Activated T-helper 2 cell treated with anti-CD3 and anti-CD28 coated beads, Interferon-gamma antibody, Interleukin-2, Interleukin-4, amounts not matched to agents 10 μg/mL and 5 μg/mL and 100 μg/mL, durations not matched to agents 14 hours and 24 hours and 36 hours (primary cell): ENCODE data around the gene AHDC1. TPM values are rescaled to one million over a fixed set of nuclear protein-coding genes. Genes with fewer than 3 reads are reported as not detected.
"Not testable (repeated sequence)": the region's sequence is repeated elsewhere in the genome, so short reads cannot be mapped to it uniquely, and the experiment has no call there.

Experiments
- DNase-seq: peaks from one replicate; pipeline ENCODE4 v3.0.0; 2021; ENCODE audit warnings: low spot score
- H3K27ac Mint-ChIP-seq: one replicate; pipeline ENCODE4 v1.8.0; 2021; ENCODE audit warnings: mixed read lengths
- H3K27me3 Mint-ChIP-seq: one replicate; pipeline ENCODE4 v1.8.0; 2021; ENCODE audit warnings: low read depth, mixed read lengths
- H3K36me3 Mint-ChIP-seq: one replicate; pipeline ENCODE4 v1.8.0; 2021; ENCODE audit warnings: low read depth, mixed read lengths
- H3K4me1 Mint-ChIP-seq: one replicate; pipeline ENCODE4 v1.8.0; 2021; ENCODE audit warnings: low read depth, mixed read lengths
- H3K4me3 Mint-ChIP-seq: one replicate; pipeline ENCODE4 v1.8.0; 2021; ENCODE audit warnings: low read depth, mild to moderate bottlenecking, moderate library complexity, mixed read lengths
- H3K9me3 Mint-ChIP-seq: one replicate; pipeline ENCODE4 v1.8.0; 2021; ENCODE audit warnings: mixed read lengths
- intact Hi-C: fragments of 100-400 bp; cut with micrococcal nuclease; formaldehyde crosslinking; loops from one replicate; pipeline ENCODE4 v1.15.1; 2023
- total RNA-seq: library from RNA; stranded (reverse); gene quantifications from 2 replicates; pipeline ENCODE4 v1.2.3, GENCODE V29; 2022

The AHDC1 gene
- total RNA-seq, 1 donor from 2014 or later = 29.3 TPM

DNA sequence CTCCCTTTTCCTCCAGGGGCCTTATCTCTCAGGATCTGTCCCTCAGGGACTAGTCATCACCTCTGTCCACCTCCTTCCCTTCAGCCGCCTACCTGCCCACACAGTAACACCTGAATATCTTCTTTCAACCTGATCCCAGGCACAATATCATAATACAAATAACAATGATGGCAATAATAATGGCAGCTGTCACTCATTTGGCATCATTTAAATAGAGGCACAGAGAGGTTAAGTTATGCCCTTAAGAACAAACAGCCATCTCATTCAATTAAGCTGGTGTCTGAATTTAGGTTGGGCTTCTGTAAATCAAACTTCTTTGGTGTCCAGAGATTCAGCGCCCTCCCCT lies 47.5 kb downstream of the AHDC1 start:
- Mint-ChIP-seq H3K36me3 (peaks cover 5% of the 10 kb centered on the region), H3K27me3 (no peaks in the 10 kb centered on the region), H3K4me1 (peaks cover 24% of the 10 kb centered on the region), H3K27ac (peak overlapping the region; percentile 76), H3K4me3 (peak overlapping the region; percentile 11), H3K9me3 (no peaks in the 10 kb centered on the region)
- DNase-seq = no peak
- intact Hi-C loops = loop anchor here (1.0 to 5.0 kb wide), 3 partner anchors 34 to 106 kb away; no protein-coding TSS in a partner anchor

DNA sequence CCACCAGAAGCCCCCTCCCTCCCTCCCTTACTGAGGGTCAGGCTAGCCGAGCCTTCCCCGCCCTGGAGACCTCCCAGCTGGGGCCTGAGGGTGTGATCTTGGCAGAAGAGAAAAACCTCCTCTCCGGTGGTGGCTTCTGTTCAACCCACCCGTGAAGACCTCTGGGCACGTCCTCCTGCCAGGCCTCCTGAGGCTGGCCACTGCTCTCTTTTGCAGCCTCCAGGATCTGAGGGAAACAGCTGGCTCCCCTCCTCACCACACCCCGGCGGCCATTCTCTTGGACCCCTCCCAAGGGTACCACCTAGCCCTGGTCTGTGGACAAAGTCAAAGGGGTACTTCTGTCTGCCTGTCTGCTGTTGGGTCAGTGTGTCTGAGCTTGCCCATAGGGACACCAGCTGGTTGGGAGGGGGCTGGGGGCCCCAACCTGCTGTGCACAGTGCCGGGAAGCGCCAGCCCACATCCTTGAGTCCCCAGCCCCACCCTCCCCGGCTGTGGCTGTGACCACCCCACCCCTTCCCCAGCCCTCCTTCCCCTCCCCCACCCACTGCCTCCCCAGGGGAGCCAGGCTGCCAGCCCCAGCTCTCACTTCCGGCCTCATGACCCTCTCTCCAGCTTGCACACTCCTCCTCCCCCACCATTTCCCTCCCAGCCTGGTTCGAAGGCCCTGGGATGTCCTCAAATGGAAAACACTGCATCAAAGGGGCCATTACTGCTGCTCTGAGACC lies 48.1 kb downstream of the AHDC1 start:
- H3K27ac Mint-ChIP-seq = peak overlapping the region; percentile 76
- intact Hi-C loops = loop anchor here (1.0 to 5.0 kb wide), 3 partner anchors 34 to 107 kb away; no protein-coding TSS in a partner anchor
- no peaks in the 10 kb centered on the region for H3K27me3 Mint-ChIP-seq
- H3K36me3 Mint-ChIP-seq = peaks cover 5% of the 10 kb centered on the region
- peaks cover 24% of the 10 kb centered on the region for H3K4me1 Mint-ChIP-seq
- no peaks in the 10 kb centered on the region for H3K9me3 Mint-ChIP-seq
- no peak overlapping the region for H3K4me3 Mint-ChIP-seq
- DNase-seq = peak; percentile 23

DNA sequence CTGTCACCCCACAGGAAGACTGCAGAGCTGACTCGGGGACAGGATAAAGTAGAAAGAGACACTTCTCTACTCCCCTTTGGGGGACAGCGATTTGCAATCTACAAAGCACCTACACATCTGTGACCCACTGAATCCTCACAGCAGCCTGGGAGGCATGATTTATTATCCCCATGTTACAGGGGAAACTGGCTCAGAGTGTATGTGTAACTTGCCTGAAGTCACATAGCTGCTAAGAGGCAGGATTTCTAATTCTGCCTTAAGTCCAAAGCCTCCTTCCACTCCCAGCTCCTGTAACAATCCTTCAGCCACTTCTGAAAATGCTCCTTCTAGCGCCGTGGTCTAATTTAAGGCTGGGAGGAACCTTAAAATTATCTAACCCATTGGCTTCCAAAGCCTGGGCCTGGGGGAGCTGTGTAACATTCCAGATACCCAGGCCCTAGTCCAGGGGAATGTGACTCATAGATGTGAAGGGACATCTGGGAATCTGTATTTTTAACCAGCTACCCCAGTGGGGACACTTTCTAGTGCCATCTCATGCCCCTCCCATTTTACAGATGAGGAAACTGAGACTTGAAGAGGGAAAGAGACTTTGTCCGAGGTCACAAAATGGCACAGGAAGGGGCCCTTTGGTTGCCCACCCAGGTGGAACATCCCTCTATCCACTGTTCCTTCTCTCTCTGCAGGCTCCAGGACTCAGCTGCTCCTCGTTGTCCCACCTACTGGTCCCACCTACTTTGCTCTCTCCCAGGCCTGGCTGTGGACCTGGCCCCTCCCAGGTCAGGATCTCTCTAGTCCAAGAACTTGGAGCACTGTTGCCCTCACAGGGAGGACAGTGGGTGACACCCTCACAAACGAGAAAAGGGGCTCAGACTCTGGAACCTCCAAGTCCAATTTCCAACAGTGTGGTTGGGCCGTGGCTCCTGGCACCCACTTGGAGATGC lies 48.9 kb downstream of the AHDC1 start:
- DNase-seq = no peak
- no peaks in the 10 kb centered on the region for H3K9me3 Mint-ChIP-seq
- H3K4me3 Mint-ChIP-seq = no peak overlapping the region
- H3K27me3 Mint-ChIP-seq = no peaks in the 10 kb centered on the region
- peak overlapping the region; percentile 52 for H3K27ac Mint-ChIP-seq
- H3K4me1 Mint-ChIP-seq = peaks cover 24% of the 10 kb centered on the region
- intact Hi-C loops = loop anchor here (5.0 kb wide), 1 partner anchor 33 kb away; no protein-coding TSS in a partner anchor
- H3K36me3 Mint-ChIP-seq = peaks cover 5% of the 10 kb centered on the region

DNA sequence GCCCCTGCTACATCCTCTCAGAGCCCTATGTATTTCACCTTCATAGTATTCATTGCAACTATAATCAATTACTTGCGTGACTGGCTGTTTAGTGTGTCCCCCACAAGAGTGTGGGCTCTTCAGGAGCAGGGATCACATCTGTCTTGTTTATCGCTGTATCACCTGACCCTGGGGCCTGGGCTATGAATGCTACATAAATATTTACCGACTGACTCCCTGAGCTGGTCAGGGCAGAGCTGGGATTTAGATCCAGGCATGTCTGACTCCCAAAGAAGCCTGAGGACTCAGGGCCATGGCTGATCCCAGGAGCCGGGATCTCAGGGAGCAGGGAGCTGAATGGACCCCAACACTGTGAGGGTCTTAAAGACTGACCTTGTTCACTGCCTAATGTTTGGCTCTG lies 49.7 kb downstream of the AHDC1 start:
- Mint-ChIP-seq H3K27me3 (no peaks in the 10 kb centered on the region), H3K4me3 (no peak overlapping the region), H3K9me3 (no peaks in the 10 kb centered on the region), H3K27ac (peak overlapping the region; percentile 42), H3K36me3 (peaks cover 5% of the 10 kb centered on the region), H3K4me1 (peaks cover 24% of the 10 kb centered on the region)
- intact Hi-C loops = no loop called here
- DNase-seq = no peak

DNA sequence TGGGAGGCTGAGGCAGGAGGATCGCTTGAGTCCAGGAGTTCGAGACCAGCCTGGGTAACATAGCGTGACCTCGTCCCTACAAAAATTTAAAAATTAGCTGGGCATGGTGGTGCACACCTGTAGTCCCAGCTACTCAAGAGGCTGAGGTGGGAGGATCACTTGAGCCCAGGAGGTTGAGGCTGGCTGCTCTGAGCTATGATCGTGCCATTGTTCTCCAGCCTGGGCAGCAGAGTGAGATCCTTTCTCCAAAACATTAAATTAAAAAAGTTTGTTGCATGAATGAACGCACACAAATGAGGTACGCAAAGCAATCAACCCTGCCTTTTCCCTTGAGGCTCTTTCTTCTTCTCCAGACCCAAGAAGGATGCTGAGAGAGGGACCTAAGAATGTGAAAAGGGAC lies 50.1 kb downstream of the AHDC1 start:
- H3K36me3 Mint-ChIP-seq, H3K27me3 Mint-ChIP-seq, H3K9me3 Mint-ChIP-seq, DNase-seq, intact Hi-C loops, H3K4me3 Mint-ChIP-seq: not testable (repeated sequence)
- Mint-ChIP-seq H3K27ac (peak overlapping the region; percentile 42), H3K4me1 (peaks cover 24% of the 10 kb centered on the region)

DNA sequence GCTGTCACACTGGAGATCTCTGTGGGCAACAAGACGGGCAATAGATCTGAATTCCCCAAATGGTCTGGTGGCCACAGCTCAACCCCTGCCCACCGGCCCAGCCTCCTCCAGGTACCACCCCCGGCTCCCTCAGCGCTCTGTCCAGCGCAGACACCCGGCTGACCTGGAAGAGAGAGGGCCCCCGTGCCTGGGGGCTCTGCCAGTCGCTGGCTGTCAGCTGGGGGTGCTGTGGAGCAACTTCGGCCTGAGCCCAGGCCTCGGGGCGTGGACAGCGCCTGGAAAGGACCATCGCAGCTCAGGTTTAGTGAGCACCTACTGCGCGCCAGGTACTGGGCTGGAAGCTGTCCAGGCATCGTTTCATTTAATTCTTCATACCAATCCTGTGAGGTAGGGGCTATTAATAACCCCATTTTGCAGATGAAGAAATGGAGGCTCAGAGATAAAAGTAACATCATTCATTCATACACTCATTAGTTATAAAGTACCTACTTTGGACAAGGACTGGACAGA lies 51.0 kb downstream of the AHDC1 start:
- no peak for DNase-seq
- H3K4me3 Mint-ChIP-seq = no peak overlapping the region
- intact Hi-C loops = no loop called here
- H3K4me1 Mint-ChIP-seq = peaks cover 24% of the 10 kb centered on the region
- no peaks in the 10 kb centered on the region for H3K27me3 Mint-ChIP-seq
- peaks cover 5% of the 10 kb centered on the region for H3K36me3 Mint-ChIP-seq
- no peaks in the 10 kb centered on the region for H3K9me3 Mint-ChIP-seq
- no peak overlapping the region for H3K27ac Mint-ChIP-seq

DNA sequence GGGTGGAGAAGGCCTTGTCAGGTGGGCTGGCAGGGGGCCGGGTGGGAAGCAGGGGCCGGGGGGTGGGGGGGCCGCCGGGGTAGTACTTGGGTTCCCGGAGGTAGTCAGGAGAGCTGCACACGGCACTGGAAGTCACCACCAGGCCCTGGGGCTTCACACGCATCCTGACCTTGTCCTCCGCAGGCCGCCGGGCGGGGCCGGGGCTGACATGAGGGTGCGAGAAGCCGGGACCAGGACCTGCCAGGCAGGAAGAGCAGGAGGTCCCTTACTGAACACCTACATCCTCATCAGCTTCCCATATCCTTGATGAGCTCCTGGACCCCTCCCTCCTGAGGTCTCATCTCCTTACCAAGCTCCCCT lies 52.0 kb downstream of the AHDC1 start:
- intact Hi-C loops = no loop called here
- no peak for DNase-seq
- Mint-ChIP-seq H3K4me1 (peaks cover 17% of the 10 kb centered on the region), H3K27me3 (no peaks in the 10 kb centered on the region), H3K27ac (no peak overlapping the region), H3K4me3 (no peak overlapping the region), H3K9me3 (no peaks in the 10 kb centered on the region), H3K36me3 (peaks cover 8% of the 10 kb centered on the region)

DNA sequence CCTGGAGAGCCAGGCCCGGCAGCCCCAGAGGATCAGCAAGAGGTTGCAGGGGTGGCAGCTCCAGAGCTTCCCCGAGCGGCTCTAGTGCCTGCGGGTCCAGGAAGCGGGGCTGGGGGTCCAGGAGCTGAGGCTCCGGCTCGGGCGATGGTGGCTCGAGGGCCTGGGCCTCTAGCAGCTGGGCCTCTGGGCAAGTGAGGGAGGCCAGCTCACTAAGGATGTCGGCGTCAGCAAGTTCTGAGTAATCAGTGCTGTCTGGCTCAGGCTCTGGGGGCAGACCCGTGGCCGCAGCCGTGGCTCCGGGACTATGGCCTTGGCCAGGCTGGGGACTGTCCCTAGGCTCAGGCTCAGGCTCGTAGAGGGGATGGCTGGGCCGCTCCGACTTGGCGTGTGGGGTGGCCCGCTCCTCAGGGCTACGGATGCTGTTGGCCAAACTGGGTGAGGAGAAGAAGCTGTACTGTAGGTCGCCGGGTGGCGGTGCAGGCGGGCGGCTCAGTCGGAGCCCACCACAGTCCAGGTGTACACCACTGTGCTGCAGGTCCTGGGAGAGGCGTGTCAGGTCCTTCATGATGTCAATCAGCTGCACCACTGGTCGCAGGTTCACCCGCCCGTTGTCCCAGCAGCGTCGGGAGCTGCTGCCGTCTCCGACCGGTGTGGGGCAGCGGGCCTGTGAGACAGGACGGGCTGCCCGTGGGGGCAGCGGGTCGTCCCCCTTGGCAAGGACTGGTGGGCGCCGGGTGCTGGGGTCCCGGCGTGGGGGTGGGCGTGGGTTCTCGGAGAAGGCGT lies 52.6 kb downstream of the AHDC1 start:
- H3K9me3 Mint-ChIP-seq = no peaks in the 10 kb centered on the region
- no peak overlapping the region for H3K27ac Mint-ChIP-seq
- H3K36me3 Mint-ChIP-seq = peaks cover 12% of the 10 kb centered on the region
- DNase-seq = no peak
- peaks cover 12% of the 10 kb centered on the region for H3K4me1 Mint-ChIP-seq
- no peaks in the 10 kb centered on the region for H3K27me3 Mint-ChIP-seq
- intact Hi-C loops = no loop called here
- no peak overlapping the region for H3K4me3 Mint-ChIP-seq

DNA sequence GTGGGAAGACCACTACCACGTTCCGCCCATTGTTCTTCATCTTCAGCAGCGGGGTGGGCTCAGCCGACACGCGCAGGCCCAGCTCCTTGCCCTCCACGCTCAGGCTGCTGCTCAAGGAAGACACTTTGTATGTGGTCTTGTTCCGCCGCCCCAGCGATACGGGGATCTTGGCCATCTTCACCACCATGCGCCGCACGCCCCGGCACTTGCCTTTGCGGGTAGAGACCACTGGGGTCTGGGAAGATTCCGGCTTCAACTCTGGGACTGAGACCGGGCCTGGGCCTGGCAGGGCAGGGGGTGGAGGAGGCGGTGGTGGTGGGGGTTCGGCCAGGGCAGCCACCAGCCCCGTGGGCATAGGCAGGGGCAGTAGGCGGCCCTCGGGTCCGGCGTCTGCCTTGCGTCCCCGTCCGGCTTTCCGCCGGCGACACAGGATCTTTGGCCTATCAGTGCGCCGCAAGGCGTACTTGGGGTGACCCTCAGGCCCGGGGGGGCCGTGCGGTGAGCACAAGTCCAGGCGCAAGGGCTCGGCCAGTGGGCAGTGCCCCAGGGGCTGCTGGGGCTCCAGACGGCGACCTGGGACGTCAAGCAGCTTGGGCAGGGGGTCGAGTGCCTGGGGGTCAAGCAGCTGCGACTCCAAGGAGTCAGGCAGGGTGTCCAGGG lies 53.3 kb downstream of the AHDC1 start:
- peaks cover 6% of the 10 kb centered on the region for H3K4me1 Mint-ChIP-seq
- no peak overlapping the region for H3K4me3 Mint-ChIP-seq
- H3K27ac Mint-ChIP-seq = no peak overlapping the region
- H3K9me3 Mint-ChIP-seq = no peaks in the 10 kb centered on the region
- intact Hi-C loops = no loop called here
- H3K36me3 Mint-ChIP-seq = peaks cover 12% of the 10 kb centered on the region
- no peaks in the 10 kb centered on the region for H3K27me3 Mint-ChIP-seq
- DNase-seq = no peak

DNA sequence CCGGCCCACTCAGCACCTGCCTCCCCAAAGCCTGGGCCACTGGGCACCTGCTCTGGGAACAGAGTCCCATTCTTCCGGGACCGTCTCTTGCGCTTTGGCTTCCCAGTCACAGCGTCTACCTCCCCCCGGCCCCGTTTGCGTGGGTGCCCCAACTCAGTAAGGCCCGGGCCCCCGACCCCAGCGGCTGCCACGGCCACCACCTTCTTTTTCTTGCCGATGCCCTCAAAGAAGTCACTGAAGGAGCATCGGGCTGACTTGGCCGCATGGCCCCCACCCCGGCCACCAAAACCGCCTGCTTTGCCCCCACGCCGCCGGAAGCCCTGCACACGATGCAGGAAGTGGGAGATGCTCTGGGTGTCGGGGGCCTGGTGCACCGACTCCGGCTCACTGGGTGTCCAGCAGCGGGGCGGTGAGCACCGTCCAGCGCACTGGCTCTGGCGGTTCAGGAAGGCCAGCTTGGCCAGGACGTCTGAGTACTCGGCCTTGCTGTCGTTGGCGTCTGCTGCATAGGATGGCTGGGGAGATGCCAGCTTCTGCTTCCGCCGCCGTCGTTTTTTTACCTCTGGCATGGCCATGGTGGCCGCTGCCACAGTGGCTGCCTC lies 54.0 kb downstream of the AHDC1 start:
- intact Hi-C loops = no loop called here
- no peak overlapping the region for H3K27ac Mint-ChIP-seq
- H3K4me3 Mint-ChIP-seq = no peak overlapping the region

DNA sequence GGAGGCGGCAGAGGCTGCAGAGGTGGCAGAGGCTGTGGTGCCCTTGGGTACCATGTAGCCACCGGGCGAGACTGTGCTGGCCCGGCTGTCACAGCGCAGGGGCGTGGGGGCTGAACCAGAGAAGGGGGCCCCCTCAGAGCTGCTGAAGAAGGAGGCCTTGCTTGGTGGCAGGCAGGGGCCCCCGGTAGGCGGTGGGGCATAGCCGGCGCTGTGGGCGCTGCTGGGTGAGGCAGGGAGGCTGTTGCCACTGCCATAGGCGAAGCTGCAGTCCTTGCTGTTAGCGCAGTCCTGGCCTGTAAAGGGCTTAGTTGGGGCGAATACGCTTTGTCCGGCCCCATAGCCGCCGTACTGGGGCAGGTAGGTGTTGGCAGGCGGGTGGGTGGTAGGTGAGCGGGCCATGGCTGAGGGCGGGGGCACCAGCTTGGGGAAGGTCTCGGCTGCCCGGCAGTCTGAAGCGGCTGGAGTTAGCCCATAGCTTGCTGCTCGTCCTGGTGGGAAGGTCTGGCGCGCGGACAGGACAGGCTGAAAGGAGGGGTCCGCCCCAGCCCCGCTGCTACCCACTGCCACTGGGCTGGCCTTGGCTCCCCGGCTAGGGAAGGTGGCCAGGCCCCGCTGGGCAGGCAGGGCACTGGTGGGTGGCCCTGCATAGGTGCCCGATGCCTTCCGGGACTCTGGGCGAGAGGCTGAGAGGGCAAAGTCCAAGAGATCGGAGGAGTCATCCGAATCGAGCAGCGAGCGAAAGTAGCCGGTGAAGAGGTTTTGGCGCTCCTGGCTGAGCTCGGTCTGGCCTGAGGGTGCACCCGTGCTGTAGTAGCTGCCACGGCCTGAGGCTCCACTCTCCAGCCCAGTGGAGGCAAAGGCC lies 54.9 kb downstream of the AHDC1 start:
- intact Hi-C loops = no loop called here
- H3K27ac Mint-ChIP-seq = no peak overlapping the region
- H3K36me3 Mint-ChIP-seq = peaks cover 12% of the 10 kb centered on the region
- H3K4me3 Mint-ChIP-seq = no peak overlapping the region
- no peak for DNase-seq
- no peaks in the 10 kb centered on the region for H3K4me1 Mint-ChIP-seq
- no peaks in the 10 kb centered on the region for H3K9me3 Mint-ChIP-seq
- no peaks in the 10 kb centered on the region for H3K27me3 Mint-ChIP-seq

More for the DNA sequence above, 54.0 kb downstream of the AHDC1 start:
- Mint-ChIP-seq H3K27me3 (no peaks in the 10 kb centered on the region), H3K9me3 (no peaks in the 10 kb centered on the region), H3K4me1 (peaks cover 2% of the 10 kb centered on the region), H3K36me3 (peaks cover 12% of the 10 kb centered on the region)
- DNase-seq = no peak
